A549 (cell line): Measurements from ENCODE around the gene MSANTD3. TPM values are rescaled to one million over a fixed set of nuclear protein-coding genes. Genes with fewer than 3 reads are reported as not detected.

Source experiments
- ATAC-seq, 2 experiments: fragments of 200-7000 bp in 1 of 2; fragments of >200 bp in 1 of 2; cut with Nextera tagmentation in 1 of 2; cut with Tn5 transposase in 1 of 2; 3 replicates each; pipeline versions ENCODE4 v1.8.0 to v1.9.1; 2018 to 2020; ENCODE audit warnings: mild to moderate bottlenecking in 1 of 2, moderate library complexity in 1 of 2
- CTCF ChIA-PET: fragments of 300-600 bp; sonication (Branson Sonifier 250); formaldehyde crosslinking; extraction: SDS; loops from one replicate; lab custom pipeline; 2021; ENCODE audit warnings: antibody characterized with exemption, inconsistent platforms; lab: Yijun Ruan, JAX
- POLR2A ChIA-PET: fragments of 350-600 bp; formaldehyde crosslinking; extraction: SDS; loops from one replicate; lab custom pipeline; 2021; ENCODE audit warnings: antibody characterized with exemption, inconsistent platforms; lab: Yijun Ruan, JAX
- DNase-seq, 2 experiments: peaks; one replicate each; pipeline versions ENCODE4 v3.0.0 to v3.0.0-alpha.2; 2011 to 2016; ENCODE audit warnings: low read depth in 1 of 2, low spot score in 1 of 2
- FAIRE-seq: peaks from 2 replicates; lab custom pipeline; 2011; peaks lifted over from hg19 to GRCh38; lab: Jason Lieb, UNC
- H3K27ac ChIP-seq, 2 experiments: fragments of >200 bp; sonication (Bioruptor Twin); formaldehyde crosslinking; 3 replicates each; pipeline ENCODE4 v1.5.1; 2016 to 2017
- H3K4me1 ChIP-seq: fragments of >200 bp; sonication (Bioruptor Twin); formaldehyde crosslinking; 3 replicates; pipeline ENCODE4 v1.6.1; 2016
- H3K4me2 ChIP-seq: fragments of >200 bp; sonication (Bioruptor Twin); formaldehyde crosslinking; 3 replicates; pipeline ENCODE4 v1.6.1; 2016
- H3K4me3 ChIP-seq: fragments of >200 bp; sonication (Bioruptor Twin); formaldehyde crosslinking; 3 replicates; pipeline ENCODE4 v1.5.1; 2016
- H3K9me3 ChIP-seq: fragments of >200 bp; sonication (Bioruptor Twin); formaldehyde crosslinking; 3 replicates; pipeline ENCODE4 v1.6.1; 2016
- CBX8 ChIP-seq: fragments of 200-600 bp; sonication (generic); IDR thresholded peaks from 2 replicates; pipeline ENCODE4 v1.6.1; 2016
- CEBPB ChIP-seq, 2 experiments: fragments of >200 bp in 1 of 2; sonication (Bioruptor Twin) in 1 of 2; formaldehyde crosslinking in 1 of 2; IDR thresholded peaks; 2 replicates each; pipeline ENCODE4 v1.6.1; 2012 to 2016
- CHD2 ChIP-seq: fragments of 150-350 bp; IDR thresholded peaks from 2 replicates; pipeline ENCODE4 v1.6.1; 2014; ENCODE audit warnings: low read length; ENCODE audit not compliant: partially characterized antibody
- CHD4 ChIP-seq: fragments of 200-600 bp; sonication (generic); IDR thresholded peaks from 2 replicates; pipeline ENCODE4 v1.6.1; 2016; ENCODE audit warnings: antibody characterized with exemption, mild to moderate bottlenecking, borderline replicate concordance
- EHMT2 ChIP-seq: fragments of 200-600 bp; sonication (generic); IDR thresholded peaks from 2 replicates; pipeline ENCODE4 v1.6.1; 2016; ENCODE audit warnings: antibody characterized with exemption, low read depth, mild to moderate bottlenecking, moderate library complexity
- FOSL2 ChIP-seq, 2 experiments: fragments of 450-650 bp in 1 of 2; fragments of >200 bp in 1 of 2; sonication (Bioruptor Twin) in 1 of 2; formaldehyde crosslinking; IDR thresholded peaks; 2 replicates each; pipeline versions ENCODE4 v1.5.0 to v1.6.1; 2016 to 2020; ENCODE audit warnings: mild to moderate bottlenecking in 1 of 2, moderate library complexity in 1 of 2
- HEYL ChIP-seq: fragments of 250-450 bp; sonication (Bioruptor Pico); IDR thresholded peaks from 2 replicates; pipeline ENCODE4 v1.8.0; 2021; ENCODE audit warnings: mild to moderate bottlenecking, moderate library complexity
- HOXA7 ChIP-seq: fragments of 250-450 bp; sonication (Bioruptor Pico); IDR thresholded peaks from 2 replicates; pipeline ENCODE4 v1.5.0; 2020; ENCODE audit warnings: mild to moderate bottlenecking, moderate library complexity
- JUN ChIP-seq, 2 experiments: fragments of >200 bp; sonication (Bioruptor Twin); formaldehyde crosslinking; IDR thresholded peaks; 2 replicates in 1 of 2; 3 replicates in 1 of 2; pipeline ENCODE4 v1.6.1; 2016 to 2017
- MAFK ChIP-seq: fragments of 450-650 bp; IDR thresholded peaks from 2 replicates; pipeline ENCODE4 v1.6.1; 2014; ENCODE audit not compliant: partially characterized antibody
- MYC ChIP-seq: IDR thresholded peaks from 2 replicates; pipeline ENCODE4 v1.6.1; 2012; ENCODE audit warnings: mild to moderate bottlenecking, inconsistent platforms, low read length, improper control_type of control experiment, borderline replicate concordance
- NPAS2 ChIP-seq: fragments of 250-450 bp; sonication (Bioruptor Pico); IDR thresholded peaks from 2 replicates; pipeline ENCODE4 v1.8.0; 2022; ENCODE audit warnings: mild to moderate bottlenecking, moderate library complexity, borderline replicate concordance
- POLR2AphosphoS2 ChIP-seq: conservative IDR thresholded peaks from 2 replicates; pipeline ENCODE4 v1.6.1; 2012; ENCODE audit warnings: low read length, improper control_type of control experiment, inconsistent platforms
- RAD21 ChIP-seq, 2 experiments: fragments of >200 bp in 1 of 2; sonication (Bioruptor Twin) in 1 of 2; formaldehyde crosslinking in 1 of 2; IDR thresholded peaks in 1 of 2; conservative IDR thresholded peaks in 1 of 2; 2 replicates in 1 of 2; 3 replicates in 1 of 2; pipeline ENCODE4 v1.6.1; 2012 to 2018; ENCODE audit warnings: inconsistent platforms in 1 of 2
- REST ChIP-seq: fragments of 200-600 bp; sonication (generic); IDR thresholded peaks from 2 replicates; pipeline ENCODE4 v1.6.1; 2016; ENCODE audit warnings: antibody characterized with exemption, mild to moderate bottlenecking, moderate library complexity
- RFX5 ChIP-seq: fragments of 450-650 bp; IDR thresholded peaks from 2 replicates; pipeline ENCODE4 v1.7.1; 2014; ENCODE audit warnings: antibody characterized with exemption, mild to moderate bottlenecking, moderate library complexity
- SREBF2 ChIP-seq: fragments of 450-650 bp; IDR thresholded peaks from 2 replicates; pipeline ENCODE4 v1.6.1; 2014; ENCODE audit warnings: mild to moderate bottlenecking, moderate library complexity
- TP53 ChIP-seq: fragments of 250-450 bp; sonication (Bioruptor Pico); IDR thresholded peaks from 2 replicates; pipeline ENCODE4 v1.5.0; 2021; ENCODE audit warnings: mild to moderate bottlenecking, moderate library complexity
- ZNF302 ChIP-seq: fragments of 250-450 bp; sonication (Bioruptor Pico); IDR thresholded peaks from 2 replicates; pipeline ENCODE4 v1.9.0; 2021; ENCODE audit warnings: inconsistent platforms, mild to moderate bottlenecking, moderate library complexity
- WGBS: methylation state at CpG from one replicate; pipeline ENCODE4 v1.1.6; 2017; ENCODE audit errors: missing lambda C conversion rate; 5-methylcytosine and 5-hydroxymethylcytosine counted together
- polyA plus RNA-seq, 4 experiments: library from polyadenylated mRNA; depleted of rRNA in 3 of 4; stranded (reverse); fragments of >200 nt; fragmentation: RNase III in 1 of 4; extraction: RNeasy Plus Mini Kit Qiagen cat#74134 plus additional on column Dnase treatment in 1 of 4; gene quantifications; 2 replicates in 3 of 4; 3 replicates in 1 of 4; pipeline ENCODE4 v1.2.3, GENCODE V29; 2011 to 2017
- TF ChIP-seq, protein P1 (sequence below): fragments of >200 bp; sonication (Bioruptor Twin); formaldehyde crosslinking; IDR thresholded peaks from 3 replicates; pipeline ENCODE4 v1.5.1; 2016

Gene MSANTD3
- polyA plus RNA-seq, 2 of the 4 experiments (the other 2 are of a cell fraction) = 43.5 to 66.7 TPM

DNA sequence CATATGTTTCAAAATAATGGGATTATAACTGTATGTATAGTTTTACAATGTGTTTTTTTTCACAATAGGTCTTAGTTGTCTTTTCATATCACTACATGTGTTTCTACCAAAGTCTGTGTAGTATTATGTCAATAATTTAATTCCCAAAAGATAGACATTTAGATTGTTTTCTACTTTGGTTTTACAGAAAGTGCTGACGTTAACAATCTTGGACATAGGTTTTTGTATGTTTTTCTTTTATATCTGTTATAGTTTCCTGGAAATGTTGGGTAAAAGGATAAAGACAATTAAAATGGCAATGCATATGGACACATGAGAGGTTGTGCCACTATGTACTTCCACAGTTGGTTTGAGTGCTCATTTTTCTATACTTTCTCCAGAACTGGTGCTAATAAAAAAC is 61.2 kb downstream of the MSANTD3 start:
- ChIA-PET CTCF (no interaction called here), POLR2A (no interaction called here)
- 84% methylated on average over 1 of the region's 1 CpG for WGBS
- TF ChIP-seq MAFK (peak; percentile 87), RFX5 (no peak), HEYL (CRISPR knock-in tag) (no peak), RAD21 (conservative IDR thresholded peaks at IDR 0.05 in 1 of 2, IDR thresholded peaks at IDR 0.05 in 1 of 2) (no peak), REST (no peak)
- Histone ChIP-seq H3K9me3 (no peaks in the 10 kb centered on the region), H3K27ac (no peak overlapping the region), H3K4me3 (no peak overlapping the region), H3K4me2 (no peak overlapping the region), H3K4me1 (no peaks in the 10 kb centered on the region)
- FAIRE-seq = no peak
- DNase-seq = no peak
- ATAC-seq = no peak

DNA sequence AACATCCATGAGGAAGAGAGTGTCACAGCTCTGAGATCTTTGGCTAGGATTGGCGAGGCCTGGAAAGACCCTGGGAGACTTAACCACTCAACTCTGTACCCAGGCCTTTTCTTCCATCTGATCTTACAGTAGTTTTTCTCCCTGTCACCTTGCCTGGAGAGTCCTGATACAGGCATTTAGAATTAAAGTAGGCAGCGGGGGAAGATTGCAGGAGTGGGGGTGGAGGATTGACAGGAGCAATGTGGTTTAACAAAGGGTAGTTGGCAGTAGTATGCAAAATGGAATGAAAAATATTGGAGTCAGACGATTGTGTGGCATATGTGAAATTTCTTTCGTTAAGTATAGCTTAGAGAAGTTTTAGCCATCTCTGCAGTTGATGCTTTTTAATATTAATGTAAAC is 62.9 kb downstream of the MSANTD3 start:
- DNase-seq = no peak
- POLR2A ChIA-PET = no interaction called here
- no peak overlapping the region for H3K27ac ChIP-seq
- H3K4me1 ChIP-seq = no peaks in the 10 kb centered on the region
- no peaks in the 10 kb centered on the region for H3K9me3 ChIP-seq
- no peak overlapping the region for H3K4me3 ChIP-seq
- TF ChIP-seq NPAS2 (CRISPR knock-in tag) (no peak), MYC (no peak), HOXA7 (CRISPR knock-in tag) (no peak)
- TF ChIP-seq, all 56 proteins: peak for 0
- WGBS = 84% methylated on average over 4 of the region's 4 CpGs
- no peak for FAIRE-seq
- ATAC-seq = no peak
- CTCF ChIA-PET = no interaction called here
- no peak overlapping the region for H3K4me2 ChIP-seq

DNA sequence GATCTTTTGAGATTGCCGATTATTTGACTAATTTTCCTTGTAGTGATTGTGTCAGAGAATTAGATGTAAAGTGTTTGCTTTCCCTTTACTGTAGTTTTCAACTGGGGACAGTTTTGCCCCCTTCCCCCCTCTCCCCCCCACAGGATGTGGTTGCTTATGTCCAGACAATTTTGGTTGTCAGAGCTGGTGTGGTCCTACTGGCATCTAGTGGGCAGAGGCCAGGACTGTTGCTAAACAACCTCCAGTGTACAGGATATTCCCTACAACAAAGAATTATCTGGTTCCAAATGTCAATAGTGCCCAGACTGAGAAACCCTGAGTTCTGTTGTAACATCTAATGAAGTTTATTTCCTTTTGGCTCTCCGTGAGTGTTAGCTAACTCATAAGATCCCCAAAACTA is 66.0 kb downstream of the MSANTD3 start:
- WGBS = 82% methylated on average over 2 of the region's 2 CpGs
- no peak overlapping the region for H3K4me3 ChIP-seq
- no peak overlapping the region for H3K4me2 ChIP-seq
- no peak overlapping the region for H3K27ac ChIP-seq
- no peak for FAIRE-seq
- DNase-seq = peak in 1 of 2 experiments; percentile 20
- H3K4me1 ChIP-seq = no peaks in the 10 kb centered on the region
- peak in 1 of 2 experiments; percentile 72; a peak in 2 of 6 replicates for ATAC-seq
- no peak for TF ChIP-seq ZNF302 (CRISPR knock-in tag)
- no peak for TF ChIP-seq SREBF2
- TF ChIP-seq HEYL (CRISPR knock-in tag) = no peak
- TF ChIP-seq FOSL2 (IDR thresholded peaks at IDR 0.05) = no peak
- no peak for TF ChIP-seq FOSL2 (CRISPR knock-in tag; IDR thresholded peaks at IDR 0.05)
- TF ChIP-seq CHD2 = no peak
- TF ChIP-seq RAD21 (conservative IDR thresholded peaks at IDR 0.05 in 1 of 2, IDR thresholded peaks at IDR 0.05 in 1 of 2) = peak in 1 of 2 experiments; percentile 40; a peak in 2 of 5 replicates
- no peak for TF ChIP-seq CBX8
- ChIA-PET POLR2A (no interaction called here), CTCF (interaction anchor here (1.0 to 1.3 kb wide), 5 partner anchors 11 to 956 kb away, joined by 3 to 5 read pairs (median 3); no protein-coding TSS in a partner anchor)
- H3K9me3 ChIP-seq = no peaks in the 10 kb centered on the region

DNA sequence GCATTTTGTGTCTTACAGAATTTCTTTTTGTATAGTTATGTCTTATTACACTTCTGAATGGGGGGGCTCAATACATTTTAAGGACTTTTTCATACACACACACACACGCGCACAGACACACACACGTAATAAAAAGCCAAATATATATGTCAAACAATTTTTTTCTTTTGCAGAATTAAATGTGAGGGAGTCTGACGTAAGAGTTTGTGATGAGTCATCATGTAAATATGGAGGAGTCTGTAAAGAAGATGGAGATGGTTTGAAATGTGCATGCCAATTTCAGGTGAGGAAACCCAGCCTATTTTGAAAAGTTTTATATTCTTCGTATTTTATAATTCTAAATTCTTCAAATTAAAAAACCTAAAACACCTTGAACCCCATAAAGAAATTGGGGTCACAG is 71.6 kb downstream of the MSANTD3 start:
- FAIRE-seq = no peak
- peak overlapping the region; percentile 15; the same call in 1 of the 3 replicates for H3K4me2 ChIP-seq
- 54% methylated on average over 5 of the region's 5 CpGs for WGBS
- H3K27ac ChIP-seq = no peak overlapping the region
- no peak overlapping the region for H3K4me3 ChIP-seq
- no peak for ATAC-seq
- ChIA-PET POLR2A (no interaction called here), CTCF (no interaction called here)
- no peaks in the 10 kb centered on the region for H3K9me3 ChIP-seq
- peaks cover 7% of the 10 kb centered on the region; the same call in 2 of the 3 replicates for H3K4me1 ChIP-seq
- peak in 1 of 2 experiments; percentile 9 for DNase-seq
- no peak for TF ChIP-seq CHD2
- no peak for TF ChIP-seq POLR2AphosphoS2
- 0 out of 4 replicates have a peak, but pooled peaks of 1 of the 2 experiments have one; percentile 50 for TF ChIP-seq CEBPB (IDR thresholded peaks at IDR 0.05)
- TF ChIP-seq JUN (IDR thresholded peaks at IDR 0.05) = no peak
- TF ChIP-seq, protein P1, sequence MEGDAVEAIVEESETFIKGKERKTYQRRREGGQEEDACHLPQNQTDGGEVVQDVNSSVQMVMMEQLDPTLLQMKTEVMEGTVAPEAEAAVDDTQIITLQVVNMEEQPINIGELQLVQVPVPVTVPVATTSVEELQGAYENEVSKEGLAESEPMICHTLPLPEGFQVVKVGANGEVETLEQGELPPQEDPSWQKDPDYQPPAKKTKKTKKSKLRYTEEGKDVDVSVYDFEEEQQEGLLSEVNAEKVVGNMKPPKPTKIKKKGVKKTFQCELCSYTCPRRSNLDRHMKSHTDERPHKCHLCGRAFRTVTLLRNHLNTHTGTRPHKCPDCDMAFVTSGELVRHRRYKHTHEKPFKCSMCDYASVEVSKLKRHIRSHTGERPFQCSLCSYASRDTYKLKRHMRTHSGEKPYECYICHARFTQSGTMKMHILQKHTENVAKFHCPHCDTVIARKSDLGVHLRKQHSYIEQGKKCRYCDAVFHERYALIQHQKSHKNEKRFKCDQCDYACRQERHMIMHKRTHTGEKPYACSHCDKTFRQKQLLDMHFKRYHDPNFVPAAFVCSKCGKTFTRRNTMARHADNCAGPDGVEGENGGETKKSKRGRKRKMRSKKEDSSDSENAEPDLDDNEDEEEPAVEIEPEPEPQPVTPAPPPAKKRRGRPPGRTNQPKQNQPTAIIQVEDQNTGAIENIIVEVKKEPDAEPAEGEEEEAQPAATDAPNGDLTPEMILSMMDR = no peak
- no peak for TF ChIP-seq TP53
- TF ChIP-seq EHMT2 = no peak
- peak; percentile 42; the same call in 1 of the 2 replicates for TF ChIP-seq FOSL2 (IDR thresholded peaks at IDR 0.05)
- TF ChIP-seq FOSL2 (CRISPR knock-in tag; IDR thresholded peaks at IDR 0.05) = peak; percentile 92
- no peak for TF ChIP-seq REST
- no peak for TF ChIP-seq CHD4
